ENCODE data around the gene REG3G.
A peak's percentile ranks its signal among the peaks of the same experiment; 100 is the strongest.

REG3G gene

GRCh38 chr2:79025421-79025820 lies at the start of gene REG3G:
Gene REG3G (plus strand): TSS chr2:79025702. CDS start chr2:79026094, 392 bp downstream.
- no peak for DNase-seq

GRCh38 chr2:78977661-78978145 lies 47.8 kb upstream of the REG3G start:
- DNase-seq: peak; percentile 85

DNA sequence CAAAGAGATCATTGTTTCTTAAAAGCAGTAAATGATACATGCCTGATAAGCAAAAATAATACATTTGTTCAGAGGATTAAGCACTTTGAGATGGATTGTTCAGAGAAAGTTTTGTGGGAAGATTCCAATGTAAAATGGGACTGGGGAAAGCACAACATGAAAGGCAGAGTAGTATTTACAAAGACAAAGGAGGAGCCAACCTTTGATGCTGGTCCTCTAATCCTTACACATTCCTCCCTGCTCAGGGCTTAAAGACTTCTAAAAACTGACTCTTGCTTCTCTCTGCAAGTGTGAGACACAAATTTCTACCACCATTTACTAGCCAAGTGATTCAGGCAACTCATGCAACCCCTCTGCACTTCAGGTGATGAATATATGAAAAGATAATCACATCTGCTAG lies 47.2 kb upstream of the REG3G start:
- DNase-seq: no peak

DNA sequence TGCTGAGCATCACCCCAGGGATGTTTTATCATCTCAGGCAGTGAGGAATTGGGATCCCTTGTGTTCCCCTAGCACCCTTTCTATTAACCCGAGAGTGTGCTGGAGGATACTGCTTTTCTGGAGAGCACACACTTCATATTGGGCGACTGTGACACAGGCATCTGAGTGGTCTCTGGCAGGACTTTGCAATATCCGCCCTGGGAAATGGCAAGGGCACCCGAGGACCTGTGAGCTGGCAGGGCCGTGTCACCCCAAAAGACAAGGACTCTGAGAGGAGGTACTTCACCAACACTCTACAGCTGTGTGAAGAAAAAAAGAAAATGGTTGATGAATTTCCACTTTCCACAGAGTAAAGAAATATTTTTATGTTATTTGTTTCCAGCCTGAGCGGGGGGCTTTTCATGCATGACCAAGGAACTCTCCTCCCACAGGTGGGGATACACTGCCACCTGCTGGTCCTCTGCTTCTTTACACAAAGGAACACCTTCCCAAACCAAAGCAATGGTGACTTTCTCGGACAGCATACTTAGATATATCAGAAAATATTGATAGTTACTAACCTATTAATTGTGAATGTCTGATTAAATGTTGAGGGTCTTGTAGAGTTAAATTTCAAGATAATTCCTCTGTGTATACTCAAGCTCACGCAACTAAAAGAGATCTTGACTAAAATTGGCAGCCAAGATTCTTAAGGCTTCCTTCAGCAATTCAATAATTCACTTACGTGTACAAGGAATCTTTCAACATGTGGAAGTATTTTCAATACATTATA lies 45.9 kb upstream of the REG3G start:
- peak; percentile 71 for DNase-seq

DNA sequence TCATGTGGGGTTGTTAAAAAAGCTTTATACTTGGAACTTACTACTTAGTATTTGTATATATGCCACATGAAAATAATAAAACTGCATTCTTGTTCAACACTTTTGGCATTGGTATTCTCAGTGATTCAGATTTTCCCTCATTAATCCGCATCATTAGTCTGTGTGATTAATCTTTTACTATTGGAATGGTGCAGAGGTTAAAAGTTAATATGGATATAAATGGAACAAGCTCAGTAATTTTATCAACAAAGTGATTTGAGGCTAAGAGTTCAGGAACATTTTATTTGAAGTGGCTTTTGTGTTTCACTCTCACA lies 45.4 kb upstream of the REG3G start:
- no peak for DNase-seq

- no peak for DNase-seq
Measured at GRCh38 chr2:78980871-78981270, 44.6 kb upstream of the REG3G start.

GRCh38 chr2:78982638-78983330 lies 42.7 kb upstream of the REG3G start:
- no peak for DNase-seq

- no peak for DNase-seq
Measured at GRCh38 chr2:78984386-78984785, 41.1 kb upstream of the REG3G start.

- DNase-seq: no peak
Measured at GRCh38 chr2:78985558-78985957, 39.9 kb upstream of the REG3G start.

- DNase-seq: no peak
Measured at GRCh38 chr2:78989051-78989450, 36.5 kb upstream of the REG3G start.

DNA sequence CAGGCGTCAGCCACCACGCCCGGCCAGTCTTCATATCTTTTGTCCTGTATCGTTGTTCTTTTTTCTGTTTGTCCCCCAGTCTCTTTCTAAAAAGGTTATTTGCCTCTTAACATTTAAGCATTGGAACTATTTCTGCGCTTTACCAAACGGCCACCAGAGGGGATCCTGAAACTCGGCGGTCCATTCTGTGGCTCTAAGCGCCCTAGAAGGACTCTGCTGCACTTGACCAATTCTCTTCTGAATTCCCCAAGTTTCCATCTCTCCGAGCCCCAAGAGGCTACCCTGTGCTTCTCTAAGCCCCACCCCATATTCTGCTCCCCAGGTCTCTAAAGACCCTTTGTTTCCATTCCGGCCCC lies 33.1 kb upstream of the REG3G start:
- DNase-seq: peak; percentile 56

DNA sequence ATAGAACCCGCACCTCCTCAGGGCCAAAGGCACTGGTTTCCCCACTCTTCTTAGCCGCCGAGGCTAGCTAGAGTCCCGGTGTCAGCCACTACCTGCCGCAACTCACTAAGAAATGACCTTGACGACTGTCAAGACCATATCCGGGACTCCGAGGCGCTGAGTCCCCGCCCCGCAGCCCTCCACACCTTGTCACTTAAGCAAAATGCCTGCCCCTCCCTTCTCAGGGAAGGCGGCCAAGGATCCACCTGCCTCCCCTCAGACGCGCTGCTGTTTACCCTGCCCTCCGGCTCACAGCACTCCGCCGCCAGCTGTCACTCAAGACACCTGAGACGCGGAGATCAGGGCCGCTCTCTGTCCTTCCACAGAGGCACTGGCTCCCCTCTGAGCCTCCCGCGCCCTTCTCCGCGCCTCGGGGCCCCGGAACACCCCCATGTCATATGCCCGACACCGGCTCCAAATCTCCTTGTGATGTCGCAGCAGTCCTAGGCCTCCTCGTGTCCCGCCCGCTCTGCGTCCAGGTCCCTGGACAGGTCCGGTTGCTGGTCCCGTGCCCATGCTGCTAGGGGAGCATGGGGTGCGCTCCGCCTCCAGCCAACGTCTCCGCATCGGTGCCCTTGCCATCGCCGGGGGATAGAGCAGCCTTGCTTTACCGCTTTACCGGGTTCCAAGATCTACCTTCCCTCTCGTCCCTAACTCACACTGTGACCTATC lies 32.5 kb upstream of the REG3G start:
- DNase-seq: no peak

GRCh38 chr2:78993518-78994148 lies 31.9 kb upstream of the REG3G start:
- no peak for DNase-seq

GRCh38 chr2:78994789-78995188 lies 30.7 kb upstream of the REG3G start:
- no peak for DNase-seq

DNA sequence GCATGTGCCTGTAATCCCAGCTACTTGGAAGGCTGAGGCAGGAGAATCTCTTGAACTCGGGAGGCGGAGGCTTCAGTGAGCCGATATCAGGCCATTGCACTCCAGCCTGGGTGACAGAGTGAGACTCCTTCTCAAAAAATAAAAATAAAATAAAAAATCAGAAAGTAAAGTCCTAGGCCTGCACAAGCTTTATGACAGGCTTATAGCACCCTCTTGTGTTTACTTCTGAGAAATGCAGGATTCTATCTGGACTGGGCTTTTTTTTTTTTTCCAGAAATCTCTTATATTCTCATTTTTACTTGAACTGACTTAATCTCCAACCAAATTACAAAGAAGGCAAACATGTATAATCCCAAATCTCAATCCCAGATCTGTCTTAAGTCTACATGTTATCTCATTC lies 26.1 kb upstream of the REG3G start:
- peak; percentile 53 for DNase-seq

DNA sequence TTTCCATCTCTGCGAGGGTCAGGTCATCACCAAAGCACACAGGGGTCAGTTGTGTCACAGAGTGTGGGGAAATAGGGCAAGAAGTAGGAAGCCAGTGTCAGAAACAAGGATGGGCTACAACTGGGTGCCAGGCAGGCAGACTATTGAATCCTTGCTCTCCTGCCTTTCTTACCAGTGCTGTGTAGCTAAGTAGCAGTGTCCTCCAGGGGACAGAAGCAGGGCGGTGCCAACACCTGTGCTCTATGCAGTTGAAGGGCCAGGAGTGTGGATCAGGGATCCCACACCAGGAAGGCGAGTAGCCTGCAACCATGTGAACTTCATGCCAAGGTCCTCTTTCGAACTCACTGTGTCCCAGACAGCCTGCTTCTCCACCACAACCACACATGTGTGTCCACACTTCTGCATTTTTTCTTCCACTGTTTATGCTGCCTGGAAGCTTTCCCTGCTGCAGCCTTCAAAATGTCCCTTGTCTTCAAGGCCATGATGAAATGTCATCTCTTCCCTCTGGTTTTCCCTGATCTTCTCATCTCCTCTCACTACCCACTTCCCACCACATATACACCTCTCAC lies 25.4 kb upstream of the REG3G start:
- peak; percentile 7 for DNase-seq

GRCh38 chr2:79001285-79001684 lies 24.2 kb upstream of the REG3G start:
- DNase-seq: no peak

GRCh38 chr2:79004680-79005079 lies 20.8 kb upstream of the REG3G start:
- no peak for DNase-seq

- DNase-seq: no peak
Measured at GRCh38 chr2:79005216-79005615, 20.3 kb upstream of the REG3G start.

DNA sequence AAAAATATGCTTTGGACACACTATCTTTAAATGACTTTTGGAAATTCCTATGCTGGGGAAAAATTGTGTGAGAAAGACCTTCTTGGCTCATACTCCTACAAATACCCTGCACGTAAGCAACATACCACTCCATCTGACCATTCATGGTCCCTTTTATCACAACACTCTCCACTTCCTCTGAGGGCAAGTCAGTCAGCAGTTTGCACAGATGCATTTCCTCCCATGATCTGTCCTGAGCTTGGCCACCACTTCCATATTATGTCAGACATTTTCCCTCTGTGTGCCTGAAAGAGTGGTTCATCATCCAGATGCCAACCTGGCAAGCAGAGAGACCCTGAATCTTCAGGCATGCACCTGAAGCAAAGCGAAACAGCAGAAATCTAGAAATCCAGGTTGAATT lies 16.1 kb upstream of the REG3G start:
- DNase-seq: no peak

DNA sequence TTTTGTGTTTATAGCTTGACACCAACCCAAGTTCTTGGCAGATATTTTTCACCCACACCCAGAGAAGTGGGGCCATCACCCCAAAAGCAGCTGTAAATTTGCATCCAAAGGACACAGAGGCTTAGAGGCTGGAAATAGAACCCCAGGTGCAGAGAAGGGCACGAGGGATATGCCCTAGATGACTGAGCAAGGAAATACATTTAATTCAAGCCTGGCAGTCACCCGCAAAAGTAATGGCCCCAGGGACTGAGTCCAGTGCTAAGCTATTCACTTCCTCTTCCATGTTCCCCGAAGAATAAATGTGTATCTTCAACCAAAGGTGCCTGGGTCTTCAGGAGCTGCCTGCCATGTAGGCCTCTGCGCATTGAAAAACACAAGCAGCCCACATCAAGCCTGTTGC lies 14.0 kb upstream of the REG3G start:
- DNase-seq: no peak

- no peak for DNase-seq
Measured at GRCh38 chr2:79013629-79014028, 11.9 kb upstream of the REG3G start.

DNA sequence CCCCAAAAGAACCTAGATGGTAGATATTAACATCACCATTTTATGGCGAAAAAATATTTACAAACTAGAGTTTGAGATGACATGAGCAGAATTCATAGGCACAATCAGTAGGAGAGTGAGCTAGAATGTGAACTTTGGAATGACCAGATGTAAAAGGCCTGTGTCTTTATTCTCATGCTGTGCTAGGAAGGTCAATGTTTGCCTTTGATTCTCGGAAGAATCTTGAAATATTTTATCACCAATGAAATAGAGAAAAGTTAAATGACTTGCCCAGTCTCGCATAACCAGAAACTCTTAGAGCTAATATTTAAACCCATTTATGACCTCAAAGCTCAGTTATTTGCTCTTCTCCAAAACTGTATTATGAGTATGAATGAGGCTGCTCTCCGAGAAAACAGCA lies 9.2 kb upstream of the REG3G start:
- DNase-seq: no peak

Measured in hematopoietic multipotent progenitor cell treated with erythropoietin and hydrocortisone succinate and interleukin-3 and kit ligand, for 4 days (in vitro differentiated cells).